HG03139 (cell line): ENCODE data around the gene TBX5.

Experiments used
- ATAC-seq: cut with Tn5 transposase; IDR thresholded peaks from one replicate; pipeline ENCODE4 v1.9.1; 2021; ENCODE audit not compliant: unreplicated experiment

The TBX5 gene

DNA sequence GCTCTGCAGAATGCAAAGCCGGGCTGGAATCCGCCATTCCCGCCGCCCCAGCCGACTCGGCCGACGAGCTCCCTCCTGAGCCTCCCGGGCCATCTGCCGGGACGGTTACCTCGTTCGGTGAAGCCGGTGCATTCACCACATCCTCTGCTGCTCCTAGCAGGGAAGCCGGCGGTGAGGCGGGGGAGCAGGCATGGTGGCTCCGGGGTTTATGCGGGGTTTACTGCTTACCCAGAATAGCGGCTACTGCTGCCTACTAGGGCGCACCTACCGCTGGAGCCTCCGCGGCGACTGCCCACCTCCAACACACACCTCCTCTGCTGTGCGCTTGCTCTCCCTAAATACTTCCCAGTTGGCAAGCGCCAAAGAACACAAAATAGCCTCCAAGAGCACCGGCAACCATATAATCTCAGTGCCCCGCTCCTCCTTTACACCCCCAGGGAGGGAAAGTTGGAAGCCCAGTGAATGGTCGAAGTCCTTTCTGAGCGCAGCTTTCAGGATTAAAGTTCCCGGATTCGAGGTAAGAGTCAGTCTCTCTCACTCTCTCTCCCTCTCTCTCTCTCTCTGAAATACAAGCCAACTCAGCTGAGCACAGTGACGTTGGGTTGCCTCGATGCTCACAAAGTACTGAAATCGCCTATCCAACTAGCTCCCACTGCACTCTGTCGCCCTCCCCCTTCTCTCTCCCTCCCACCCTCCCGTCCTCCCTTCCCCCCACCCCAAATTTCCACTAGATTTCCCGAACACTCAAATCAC lies at the start of gene TBX5:
Gene TBX5, minus strand, starts transcription at position 626 of the 753 bp plus-strand sequence. CDS start 2,246 bp downstream, outside the sequence.
- no peak for ATAC-seq

DNA sequence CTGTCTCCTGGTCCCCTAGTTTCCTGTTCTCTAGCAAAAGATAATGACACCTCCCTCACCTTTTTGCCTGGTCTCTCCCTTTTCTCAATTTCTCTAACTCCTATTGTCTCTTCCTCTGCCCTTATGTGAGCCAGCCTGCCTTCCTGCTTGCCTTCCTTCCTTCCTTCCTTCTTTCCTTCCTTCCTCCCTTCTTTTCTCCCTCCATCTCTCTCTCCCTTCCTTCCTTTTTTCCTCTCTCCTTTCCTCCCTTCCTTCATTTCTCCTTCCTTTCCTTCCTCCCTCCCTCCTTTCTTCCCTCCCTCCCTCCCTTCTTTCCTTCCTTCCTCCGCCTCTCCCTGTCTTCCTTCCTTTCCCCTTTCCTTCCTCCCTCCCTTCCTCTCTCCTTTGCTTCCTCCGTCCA lies 45.7 kb upstream of the TBX5 start:
- no peak for ATAC-seq

DNA sequence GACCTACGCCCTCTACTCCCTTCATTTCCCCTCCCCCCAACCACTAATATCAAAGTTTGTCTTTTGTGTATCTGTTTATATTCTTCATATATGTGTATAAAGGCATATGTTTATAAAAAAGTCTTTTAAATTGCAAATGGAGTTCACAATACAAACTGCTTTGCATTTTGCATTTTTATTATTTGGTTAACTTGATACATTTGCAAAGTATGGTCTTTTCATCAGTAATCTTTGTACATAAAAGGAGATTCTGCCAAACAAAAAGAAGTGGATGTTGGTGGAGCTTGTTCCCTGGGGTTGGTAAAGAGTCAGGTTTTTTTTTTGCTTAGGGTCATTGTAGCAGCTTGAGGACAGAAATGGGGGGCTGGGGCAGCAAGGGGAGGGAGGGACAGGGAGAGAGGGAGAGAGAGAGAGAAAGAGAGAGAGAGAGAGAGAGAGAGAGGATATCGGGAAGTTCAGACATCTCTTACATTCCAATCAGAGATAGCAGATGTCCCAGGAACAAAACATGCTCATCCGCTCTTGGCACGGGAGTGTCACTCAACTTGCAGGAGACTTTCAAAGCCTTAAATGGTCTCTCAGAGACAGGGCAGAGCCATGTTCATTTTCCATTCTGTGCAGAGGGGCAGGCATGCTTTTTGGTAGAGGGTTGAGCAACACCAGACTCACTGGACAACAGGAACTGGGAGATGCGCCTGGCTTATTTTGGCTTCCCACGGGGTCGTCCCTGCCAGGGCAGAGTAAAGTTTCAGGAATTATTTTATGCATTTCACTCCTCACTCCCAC lies 44.8 kb upstream of the TBX5 start:
- ATAC-seq: no peak

DNA sequence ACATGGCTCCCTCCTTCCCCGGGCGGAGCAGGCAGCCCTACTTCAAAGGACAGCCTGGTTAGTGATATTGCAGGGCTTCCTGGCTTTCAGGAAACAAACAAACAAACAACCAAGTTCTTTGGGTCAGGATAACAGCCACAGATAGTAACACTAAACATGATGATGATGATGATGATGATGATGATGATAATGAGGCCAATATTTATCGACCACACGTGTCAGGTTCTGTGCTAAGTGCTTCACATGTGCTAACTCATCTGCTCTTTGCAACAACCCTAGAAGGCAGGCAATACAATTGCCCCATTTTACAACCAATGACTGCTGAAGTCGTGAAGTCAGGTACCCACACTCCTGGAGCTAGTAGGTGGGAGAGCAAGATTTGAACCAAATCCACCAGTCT lies 44.1 kb upstream of the TBX5 start:
- no peak for ATAC-seq

DNA sequence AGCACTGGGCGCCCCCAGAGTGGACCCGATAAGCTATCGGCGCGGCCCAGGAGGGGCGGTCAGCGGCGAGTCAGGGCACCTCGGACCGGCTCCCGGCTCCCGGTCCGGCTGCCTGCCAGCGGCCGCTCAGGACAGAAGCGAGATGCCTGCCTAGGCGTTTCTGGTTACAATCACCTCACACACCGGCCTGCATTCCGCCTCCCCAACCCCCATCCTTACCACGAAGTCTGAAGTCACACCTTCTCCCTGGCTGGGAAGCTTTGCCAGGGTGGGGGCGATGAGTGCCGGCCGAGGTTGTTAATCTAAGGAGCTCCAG lies 42.6 kb upstream of the TBX5 start:
- no peak for ATAC-seq

DNA sequence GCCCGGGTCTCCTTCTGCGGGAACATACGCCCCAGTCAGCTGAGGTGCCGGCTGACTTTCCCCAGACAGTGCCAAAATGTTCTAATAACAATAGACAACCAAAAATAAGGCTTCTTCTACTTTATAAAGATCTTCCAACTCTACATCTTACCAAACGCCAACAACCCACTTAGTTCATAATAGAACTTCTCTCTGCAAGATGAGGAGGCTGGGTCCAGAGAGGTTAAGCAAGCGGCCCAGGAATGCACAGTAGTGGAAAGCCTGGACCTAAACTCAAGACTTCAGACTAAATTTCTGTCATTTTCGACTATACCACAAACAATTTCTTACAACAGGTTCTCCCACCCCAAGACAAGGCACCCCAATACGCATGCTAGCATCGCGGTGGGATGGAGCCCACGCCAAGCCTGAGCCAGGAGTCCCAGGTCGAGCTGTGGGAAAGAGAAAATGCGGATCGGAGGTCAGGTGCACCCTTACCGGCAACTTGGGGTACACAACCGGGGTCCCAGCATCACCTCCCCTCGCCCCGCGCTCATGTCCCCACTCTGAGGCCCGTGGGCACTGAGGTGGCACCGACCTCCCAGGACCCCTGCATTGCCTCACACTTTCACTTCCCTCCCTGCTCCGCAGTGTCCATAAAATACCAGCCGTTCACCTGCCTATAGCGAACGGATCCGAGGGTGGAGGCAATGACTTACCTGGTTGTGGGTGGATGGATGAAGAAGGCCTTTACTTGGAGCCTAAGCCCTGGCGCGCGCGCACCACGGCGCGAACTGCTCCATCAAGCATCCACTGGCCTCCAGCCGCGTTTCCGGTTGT lies 42.1 kb upstream of the TBX5 start:
- ATAC-seq: no peak

DNA sequence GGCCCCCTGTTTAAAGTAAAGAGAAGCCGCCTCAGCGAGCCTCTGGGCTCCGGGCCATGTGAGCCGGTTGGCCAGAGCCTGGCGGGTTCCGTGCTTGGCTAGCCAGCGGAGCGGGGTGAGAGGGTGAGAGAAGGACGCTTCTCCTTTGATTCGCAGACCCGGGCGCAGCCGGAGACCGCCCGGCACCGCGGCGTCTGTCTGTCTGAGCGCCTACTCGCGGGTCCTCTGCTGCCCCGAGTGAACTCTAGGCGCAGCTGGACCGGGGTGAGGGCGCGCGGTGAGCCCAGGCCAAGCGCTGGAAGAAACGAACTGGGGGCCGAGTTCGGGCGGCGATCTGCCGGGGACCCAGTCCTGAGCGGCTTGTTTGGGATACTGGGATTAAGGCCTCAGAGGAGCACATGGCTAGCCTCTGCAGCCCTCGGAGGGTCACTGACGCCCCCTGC lies 41.4 kb upstream of the TBX5 start:
- no peak for ATAC-seq

DNA sequence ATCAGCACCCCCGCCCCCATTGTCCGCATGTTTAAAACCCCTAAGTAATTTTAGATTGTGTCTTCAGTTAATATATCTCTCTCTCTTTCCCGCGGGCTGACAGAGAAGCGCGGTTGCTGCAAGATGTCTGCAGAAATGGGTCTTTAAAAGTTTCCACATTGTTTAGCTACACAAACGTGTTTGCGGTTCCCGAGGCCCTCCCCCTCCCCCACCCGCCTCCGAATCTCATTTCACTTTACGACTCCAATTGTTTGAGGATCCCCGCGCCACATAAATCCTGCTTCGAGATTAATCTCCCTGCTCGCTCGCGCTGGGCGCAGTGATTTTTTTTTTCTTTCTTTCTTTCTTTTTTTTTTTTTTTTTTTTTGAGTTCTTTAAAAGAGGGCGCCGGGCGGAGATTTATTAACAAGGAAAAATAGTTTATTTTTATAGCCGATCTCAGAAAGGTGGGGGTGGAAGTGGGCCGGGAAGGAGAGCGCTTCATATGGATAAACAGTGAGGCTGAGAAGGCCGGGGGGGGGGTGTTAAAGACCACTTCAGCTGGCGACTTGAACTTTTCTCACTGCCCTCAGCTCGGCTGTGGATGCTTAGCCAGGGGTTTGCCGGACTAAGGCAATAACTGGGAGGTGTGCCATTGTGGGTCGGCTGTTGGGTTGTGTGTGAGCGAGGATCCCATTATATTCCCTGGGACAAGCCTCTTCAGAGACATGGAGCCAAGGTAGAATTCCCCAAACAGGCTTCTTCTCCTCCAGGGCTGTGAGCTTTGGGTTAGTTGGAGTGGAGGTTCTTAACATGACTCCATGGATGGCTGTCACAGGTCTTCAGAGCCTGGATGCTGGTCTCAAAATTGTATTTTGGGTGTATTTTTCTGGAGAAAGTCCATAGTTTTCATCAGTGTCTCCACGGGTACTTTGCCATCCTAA lies 39.7 kb upstream of the TBX5 start:
- no peak for ATAC-seq

DNA sequence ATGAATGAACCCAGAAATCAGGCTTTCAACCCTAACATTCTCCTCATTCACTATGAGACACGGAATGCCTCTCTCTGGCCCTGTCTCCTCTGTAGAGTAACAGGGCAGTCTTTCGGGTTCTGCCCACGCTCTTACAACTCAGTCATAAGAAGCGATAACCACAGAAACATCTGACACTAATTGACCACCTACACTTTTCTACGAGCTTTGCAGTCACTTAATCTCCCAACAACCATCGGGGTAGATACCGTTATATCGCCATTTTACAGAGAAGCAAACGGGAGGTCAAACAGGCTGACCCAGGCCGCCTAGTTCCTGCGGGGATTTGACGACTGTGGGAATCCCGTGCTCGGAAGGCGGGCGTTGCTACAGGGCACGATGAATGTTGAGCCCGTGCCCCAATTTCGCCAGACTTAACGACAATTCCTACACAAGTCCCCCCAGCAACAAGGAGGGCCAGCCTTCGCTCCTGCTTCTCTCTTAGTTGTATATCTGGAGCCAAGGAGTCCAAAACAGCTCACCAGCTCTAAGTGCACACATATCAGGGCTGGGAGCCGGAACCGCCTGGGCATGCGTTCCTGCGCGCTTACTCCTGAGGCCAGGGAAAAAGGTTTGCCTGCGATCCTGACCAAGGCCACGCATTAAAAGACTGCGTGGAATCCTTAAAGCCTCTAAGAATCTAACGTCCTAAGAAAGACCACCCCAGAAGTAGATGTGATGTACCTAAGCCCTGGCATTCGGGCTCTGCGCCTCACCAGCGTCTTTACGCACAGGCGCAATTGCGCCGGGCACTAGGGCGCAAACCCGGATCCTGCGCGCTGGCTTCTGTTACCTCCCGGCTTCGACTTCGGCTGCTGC lies 38.7 kb upstream of the TBX5 start:
- ATAC-seq: no peak

DNA sequence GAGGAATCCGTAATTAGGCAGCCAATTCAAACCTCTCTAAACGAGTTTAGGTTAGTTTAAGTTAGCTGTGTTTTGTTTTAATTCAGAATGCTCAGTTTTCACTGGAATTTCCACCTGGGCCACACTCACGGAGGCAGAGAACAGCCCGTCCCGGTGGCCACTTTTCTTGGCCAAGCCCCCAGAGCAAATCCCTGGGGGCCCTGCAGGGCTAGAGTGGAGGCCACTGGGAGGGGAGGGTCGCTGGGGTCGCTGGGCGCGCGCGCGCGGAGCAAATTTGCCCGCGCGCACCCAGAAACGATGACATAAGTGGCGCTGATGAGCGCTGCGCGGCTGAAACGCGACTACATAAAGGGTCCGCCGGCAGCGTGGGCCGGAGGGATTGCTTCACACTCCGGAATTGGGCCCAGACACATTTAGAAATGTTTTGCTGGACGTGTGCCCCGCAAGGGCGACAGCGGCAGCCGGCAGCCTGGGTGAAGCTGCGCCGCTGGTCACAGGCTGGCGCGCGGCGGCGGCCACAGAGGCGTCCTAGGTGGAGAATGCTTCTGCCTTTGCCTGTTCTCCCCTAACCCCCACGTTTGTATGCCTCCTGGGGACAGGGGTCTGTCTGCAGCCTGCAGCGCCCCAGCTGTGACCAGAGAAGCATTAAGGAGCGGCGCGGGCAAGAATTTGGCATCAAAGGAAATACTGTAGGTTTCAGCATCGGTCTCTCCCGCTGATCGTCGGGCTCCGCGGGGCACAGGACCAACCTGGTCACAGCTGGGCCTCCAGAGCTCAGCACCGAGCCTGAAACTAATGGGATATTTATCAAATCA lies 37.9 kb upstream of the TBX5 start:
- no peak for ATAC-seq

DNA sequence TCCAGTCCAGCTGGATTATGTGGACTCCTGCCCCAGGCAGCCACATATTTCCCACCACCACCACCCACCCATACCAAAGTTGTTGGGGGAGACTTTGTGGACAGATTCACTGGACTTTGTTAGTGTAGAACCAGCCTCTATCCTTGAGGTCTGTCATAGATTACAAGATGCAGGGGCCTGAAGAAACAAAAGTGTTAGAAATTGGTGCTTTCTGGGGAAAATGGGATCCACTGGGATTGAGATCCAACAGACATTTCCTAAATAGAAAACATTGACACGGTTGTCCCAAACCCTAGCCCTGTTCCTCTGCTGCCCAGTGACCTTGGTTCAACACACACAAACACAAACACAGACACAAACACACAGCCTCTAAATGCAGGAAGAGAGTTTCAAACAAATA lies 36.6 kb upstream of the TBX5 start:
- ATAC-seq: no peak

DNA sequence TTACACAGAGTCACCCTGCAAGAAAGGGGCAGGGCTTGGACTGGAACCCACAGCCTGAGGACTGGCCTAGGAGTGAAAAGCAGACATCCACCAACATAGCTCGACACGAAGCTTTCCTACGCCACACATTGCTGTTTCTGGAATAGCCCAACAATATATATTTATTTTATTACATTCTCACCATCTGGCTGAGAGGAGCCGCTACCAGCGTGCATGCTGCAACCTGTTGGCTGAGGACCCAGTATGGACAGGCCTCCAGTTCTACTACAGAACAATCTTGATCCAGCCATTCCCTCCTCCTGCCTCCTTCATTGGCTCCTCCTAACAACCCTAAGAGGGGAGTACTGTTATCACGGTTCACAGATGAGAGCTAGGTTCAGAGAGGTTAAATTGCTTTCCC lies 35.6 kb upstream of the TBX5 start:
- no peak for ATAC-seq

DNA sequence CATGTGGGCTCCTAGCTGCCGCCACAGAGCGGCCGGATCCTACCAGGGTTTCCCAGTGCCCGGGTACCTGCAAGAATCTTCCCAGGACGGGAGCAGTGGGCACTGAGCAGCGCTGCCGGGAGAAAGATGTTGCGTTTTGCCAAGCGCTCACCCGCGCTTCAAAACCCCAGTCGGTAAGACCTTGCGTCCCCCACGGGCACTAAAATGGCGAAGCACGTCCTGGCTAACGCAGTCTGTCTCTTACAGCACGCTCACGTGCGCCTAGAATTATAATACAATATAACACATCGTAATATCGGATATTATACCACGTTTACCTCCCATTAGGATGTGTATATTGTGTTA lies 35.1 kb upstream of the TBX5 start:
- no peak for ATAC-seq

DNA sequence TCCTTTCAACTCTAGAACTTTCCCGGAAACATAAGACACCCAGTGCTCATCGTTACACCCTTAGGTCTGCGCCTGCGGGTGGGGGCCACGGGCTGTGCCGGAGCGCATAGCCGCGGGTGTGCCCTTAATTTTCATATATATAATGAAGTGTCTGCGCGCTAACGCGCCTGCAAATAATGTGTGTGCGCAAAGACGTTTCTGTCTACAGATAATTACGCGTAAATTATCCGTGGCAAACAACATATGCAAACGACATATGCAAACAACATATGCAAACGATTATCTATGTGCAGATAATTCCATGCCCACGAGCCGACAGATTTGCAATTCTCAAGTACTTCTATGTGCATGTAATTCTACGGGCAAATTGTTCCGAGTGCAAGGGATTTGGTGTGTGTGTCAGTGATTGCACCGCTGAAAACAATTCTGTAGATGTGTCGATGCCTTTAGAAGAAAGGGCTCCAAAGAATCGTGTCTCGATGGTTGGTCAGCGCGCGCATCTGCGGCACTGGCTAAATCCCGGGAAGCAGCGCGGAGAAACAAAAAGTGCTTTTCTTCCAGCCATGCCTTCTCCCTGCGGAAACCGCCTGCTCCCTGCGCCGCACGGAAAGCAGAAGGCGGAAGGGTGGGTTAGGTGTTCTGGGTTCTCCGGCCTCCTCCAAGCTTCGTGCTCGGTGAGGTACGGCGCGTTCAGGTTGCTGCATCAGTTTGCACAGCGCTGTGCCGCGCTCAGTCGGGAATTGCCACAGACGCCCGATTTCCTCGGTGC lies 34.5 kb upstream of the TBX5 start:
- ATAC-seq: no peak

DNA sequence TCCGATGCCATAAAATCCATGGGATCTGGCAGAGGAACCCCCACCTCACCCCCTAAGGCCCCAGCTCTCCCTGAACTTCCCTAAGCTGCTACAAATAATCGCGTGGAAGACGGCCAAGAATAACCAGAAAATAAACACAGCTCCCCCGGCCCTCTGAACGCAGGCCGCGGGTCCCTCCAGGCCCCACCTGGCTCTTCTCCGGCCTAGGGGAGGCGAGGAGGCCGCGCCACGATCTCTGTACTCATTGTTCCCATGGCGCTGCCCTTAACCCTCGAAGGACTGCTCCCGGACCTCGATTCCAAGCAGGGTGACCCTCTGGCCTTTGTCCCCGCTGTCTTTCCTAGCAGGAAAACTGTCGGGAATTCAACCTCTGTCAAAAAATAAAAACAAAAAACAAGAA lies 33.9 kb upstream of the TBX5 start:
- no peak for ATAC-seq

DNA sequence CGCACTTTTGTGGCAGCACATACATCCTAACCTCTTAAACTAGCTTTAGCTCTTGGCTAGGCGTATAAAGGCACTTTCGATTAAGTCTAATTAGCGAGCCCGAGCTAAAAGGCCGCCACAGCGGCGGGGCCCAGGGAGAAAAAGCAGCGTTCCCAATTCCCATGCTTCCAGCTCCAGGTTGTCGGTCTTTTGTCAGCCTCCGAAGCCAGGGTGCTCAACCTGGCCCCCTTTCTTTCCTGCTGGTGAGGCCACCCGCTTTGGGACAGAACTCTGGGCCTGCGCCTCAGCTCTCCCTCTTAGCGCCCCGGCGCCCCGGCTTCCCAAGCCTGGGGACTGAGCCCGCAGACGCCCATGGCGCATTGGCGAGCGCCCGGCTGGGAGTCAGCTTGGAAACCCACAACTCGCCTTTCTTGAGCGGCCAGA lies 33.3 kb upstream of the TBX5 start:
- ATAC-seq: no peak

DNA sequence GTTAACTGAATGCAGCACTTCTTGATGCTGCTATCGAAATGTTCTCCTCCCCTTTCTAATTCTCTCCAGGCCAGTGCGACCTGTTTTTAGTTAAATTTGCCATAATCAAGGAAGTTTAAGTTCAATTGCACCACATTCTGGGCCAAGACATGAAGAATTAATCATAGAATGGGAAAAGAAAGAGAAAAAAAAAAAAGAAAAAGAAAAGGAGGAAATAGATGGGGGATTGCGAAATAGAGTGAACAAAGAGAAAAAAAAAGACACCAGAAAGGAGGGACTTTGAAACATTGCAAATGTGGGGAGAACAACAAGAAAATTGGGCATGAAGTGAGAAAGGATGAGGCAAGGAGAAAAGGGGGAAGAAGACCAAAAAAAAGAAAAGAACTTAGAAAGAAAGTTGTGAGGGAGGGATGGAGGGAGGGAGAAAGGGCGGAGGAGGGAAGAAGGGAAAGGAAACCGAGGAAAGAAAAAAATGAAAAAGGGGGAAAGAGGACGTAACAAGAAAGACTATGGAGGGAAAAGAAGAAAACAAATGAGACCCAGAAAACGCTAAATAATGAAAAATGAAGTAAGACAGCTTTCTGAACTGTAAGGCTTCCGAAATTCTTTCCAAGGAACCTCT lies 32.8 kb upstream of the TBX5 start:
- ATAC-seq: no peak

DNA sequence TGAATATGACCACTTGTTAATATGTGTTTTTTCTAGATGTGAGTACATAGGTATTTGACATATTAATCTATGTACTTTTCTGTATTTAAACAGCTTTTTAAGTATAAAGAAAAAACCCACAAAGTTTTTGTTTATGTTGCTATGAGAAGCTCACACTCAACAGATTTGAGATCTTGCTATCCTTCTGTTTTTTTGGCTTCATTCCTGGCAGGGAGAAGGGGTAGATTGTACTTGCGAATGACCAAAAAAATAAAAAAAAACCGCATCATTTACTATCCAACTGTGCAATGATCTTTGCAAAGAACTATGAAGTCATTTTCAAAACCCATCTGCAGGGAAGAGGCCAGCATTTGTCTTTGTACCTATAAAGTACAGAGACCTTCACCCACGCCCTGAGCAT lies 28.4 kb upstream of the TBX5 start:
- ATAC-seq: no peak
